Thyroid gland (tissue), 4 donors: ENCODE results near the gene RFX4. TPM values are rescaled to one million over a fixed set of nuclear protein-coding genes. Genes with fewer than 3 reads are reported as not detected.
A peak's percentile ranks its signal among the peaks of the same experiment; 100 is the strongest.

Source experiments
- DNase-seq, 2 donors: peaks; one replicate each; pipeline ENCODE4 v3.0.0-alpha.2; 2019
- H3K27ac ChIP-seq, 3 donors: fragments of 200-600 bp; sonication (generic); 1 replicate in 2 of 3; 2 replicates in 1 of 3; pipeline ENCODE4 v1.5.1; 2016 to 2019; ENCODE audit warnings: mild to moderate bottlenecking in 1 of 3, moderate library complexity in 1 of 3
- H3K27me3 ChIP-seq: fragments of 200-600 bp; sonication (generic); one replicate; pipeline ENCODE4 v1.5.1; 2019
- H3K36me3 ChIP-seq, 2 donors: fragments of 200-600 bp; sonication (generic); one replicate each; pipeline ENCODE4 v1.5.1; 2016 to 2019
- H3K4me1 ChIP-seq, 2 donors: fragments of 200-600 bp; sonication (generic); one replicate each; pipeline ENCODE4 v1.5.1; 2017 to 2019
- H3K4me3 ChIP-seq, 3 donors: fragments of 200-600 bp; sonication (generic); replicated peaks in 1 of 3; 1 replicate in 2 of 3; 2 replicates in 1 of 3; pipeline ENCODE4 v1.5.1; 2016; ENCODE audit warnings: mild to moderate bottlenecking in 1 of 3
- H3K9me3 ChIP-seq: fragments of 200-600 bp; sonication (generic); one replicate; pipeline ENCODE4 v1.5.1; 2017
- CTCF ChIP-seq, 6 experiments: fragments of 200-600 bp in 3 of 6; fragments of 450-650 bp in 3 of 6; sonication (generic) in 3 of 6; IDR thresholded peaks; one replicate each; pipeline ENCODE4 v1.5.1; 2016 to 2019; ENCODE audit warnings: antibody characterized with exemption in 6 of 6, mild to moderate bottlenecking in 2 of 6, inconsistent platforms in 1 of 6, moderate library complexity in 1 of 6
- POLR2A ChIP-seq, 2 donors: fragments of 450-650 bp; IDR thresholded peaks; one replicate each; pipeline ENCODE4 v1.6.1; 2017; ENCODE audit warnings: antibody characterized with exemption in 2 of 2, mild to moderate bottlenecking in 2 of 2, moderate library complexity in 1 of 2
- WGBS, 2 donors: methylation state at CpG; one replicate each; pipeline ENCODE4 v1.1.5; 2017; 5-methylcytosine and 5-hydroxymethylcytosine counted together
- intact Hi-C: fragments of 100-400 bp; cut with DNase I; formaldehyde crosslinking; loops from one replicate; pipeline ENCODE4 v1.15.1; 2023
- total RNA-seq, 4 donors: library from RNA; depleted of rRNA; stranded (reverse); fragments of >200 nt; gene quantifications; one replicate each; pipeline ENCODE4 v1.2.3, GENCODE V29; 2016

Gene RFX4
- total RNA-seq, 4 donors from 2014 or later, result 0.27 to 0.45 TPM; not detected in 2

GRCh38 chr12:106566771-106567170, 16.0 kb upstream of the RFX4 start:
- no peaks in the 10 kb centered on the region for H3K27me3 ChIP-seq
- H3K4me3 ChIP-seq, result no peak overlapping the region
- no peaks in the 10 kb centered on the region for H3K36me3 ChIP-seq
- H3K27ac ChIP-seq, result no peak overlapping the region
- H3K4me1 ChIP-seq, result no peaks in the 10 kb centered on the region
- 74 to 77% methylated on average over 3 of the region's 3 CpGs for WGBS, 2 donors
- TF ChIP-seq POLR2A (IDR thresholded peaks at IDR 0.05) (no peak), CTCF (IDR thresholded peaks at IDR 0.05) (no peak)
- H3K9me3 ChIP-seq, result no peaks in the 10 kb centered on the region
- no peak for DNase-seq
- intact Hi-C loops, result no loop called here

GRCh38 chr12:106573239-106573638, 9.6 kb upstream of the RFX4 start:
- intact Hi-C loops, result no loop called here
- Histone ChIP-seq H3K4me3 (no peak overlapping the region), H3K9me3 (no peaks in the 10 kb centered on the region), H3K27ac (no peak overlapping the region), H3K4me1 (no peaks in the 10 kb centered on the region), H3K36me3 (no peaks in the 10 kb centered on the region), H3K27me3 (no peaks in the 10 kb centered on the region)
- no peak for DNase-seq
- no peak for TF ChIP-seq POLR2A (IDR thresholded peaks at IDR 0.05)
- TF ChIP-seq CTCF (IDR thresholded peaks at IDR 0.05), result no peak

GRCh38 chr12:106576848-106577247, 6.0 kb upstream of the RFX4 start:
- intact Hi-C loops, result no loop called here
- Histone ChIP-seq H3K4me1 (peaks cover 10 to 15% of the 10 kb centered on the region in 2 donors), H3K36me3 (no peaks in the 10 kb centered on the region), H3K27ac (no peak overlapping the region), H3K9me3 (no peaks in the 10 kb centered on the region), H3K27me3 (peaks cover 17% of the 10 kb centered on the region), H3K4me3 (no peak overlapping the region)
- WGBS, 2 donors, result 92 to 95% methylated on average over 2 of the region's 2 CpGs
- no peak for TF ChIP-seq CTCF (IDR thresholded peaks at IDR 0.05)
- TF ChIP-seq POLR2A (IDR thresholded peaks at IDR 0.05), result no peak
- no peak for DNase-seq

GRCh38 chr12:106580671-106581508, 1.9 kb upstream of the RFX4 start:
- H3K9me3 ChIP-seq, result no peaks in the 10 kb centered on the region
- intact Hi-C loops, result no loop called here
- no peak for DNase-seq
- 4% methylated on average over 39 to 53 of the region's 58 CpGs for WGBS, 2 donors
- H3K36me3 ChIP-seq, result no peaks in the 10 kb centered on the region
- TF ChIP-seq POLR2A (IDR thresholded peaks at IDR 0.05), result no peak
- no peak for TF ChIP-seq CTCF (IDR thresholded peaks at IDR 0.05)
- peak overlapping the region in 1 of 3 donors; percentile 10 for H3K4me3 ChIP-seq
- no peak overlapping the region for H3K27ac ChIP-seq
- H3K4me1 ChIP-seq, result peaks cover 38 to 55% of the 10 kb centered on the region in 2 donors
- H3K27me3 ChIP-seq, result peaks cover 46% of the 10 kb centered on the region

- H3K27ac ChIP-seq, result no peak overlapping the region
- TF ChIP-seq POLR2A (IDR thresholded peaks at IDR 0.05), result no peak
- TF ChIP-seq CTCF (IDR thresholded peaks at IDR 0.05), result no peak
- H3K27me3 ChIP-seq, result peaks cover 54% of the 10 kb centered on the region
- intact Hi-C loops, result no loop called here
- H3K36me3 ChIP-seq, result no peaks in the 10 kb centered on the region
- 2% methylated on average over 26 to 35 of the region's 52 CpGs for WGBS, 2 donors
- DNase-seq, result peak in 1 of 2 donors; percentile 41
- H3K9me3 ChIP-seq, result no peaks in the 10 kb centered on the region
- peak overlapping the region in 1 of 3 donors; percentile 10 for H3K4me3 ChIP-seq
- H3K4me1 ChIP-seq, result peaks cover 44 to 63% of the 10 kb centered on the region in 2 donors
Observed at GRCh38 chr12:106581543-106582248, 1.1 kb upstream of the RFX4 start.
